Astrocyte (in vitro differentiated cells and primary cell): ENCODE results near the gene ELP4.

Source experiments
- CTCF ChIP-seq: IDR thresholded peaks from 2 replicates; pipeline ENCODE4 v1.5.1; 2011; ENCODE audit warnings: low read depth, mild to moderate bottlenecking, inconsistent platforms, low read length, moderate library complexity; ENCODE audit not compliant: insufficient read depth
- EZH2 ChIP-seq: IDR thresholded peaks from 2 replicates; pipeline ENCODE4 v1.6.1; 2012; ENCODE audit warnings: mild to moderate bottlenecking, low read length, inconsistent platforms; ENCODE audit not compliant: insufficient read depth

- peak; percentile 19 for TF ChIP-seq EZH2
- TF ChIP-seq CTCF = no peak
Measured at GRCh38 chr11:31805037-31805628, 295.6 kb downstream of the ELP4 start.
